KOPT-K1 (cell line): ENCODE data around the gene TVP23C.
"Not testable (repeated sequence)": the region's sequence is repeated elsewhere in the genome, so short reads cannot be mapped to it uniquely, and the experiment has no call there.

ENCODE experiments used
- H3K27ac ChIP-seq: fragments of 200-600 bp; sonication (generic); 2 replicates; pipeline ENCODE4 v1.5.1; 2016; ENCODE audit warnings: antibody characterized with exemption, mild to moderate bottlenecking, low read depth, low read length; ENCODE audit not compliant: poor library complexity, severe bottlenecking
- H3K36me3 ChIP-seq: fragments of 200-600 bp; sonication (generic); 2 replicates; pipeline ENCODE4 v1.5.1; 2017; ENCODE audit warnings: antibody characterized with exemption, mild to moderate bottlenecking, low read length, moderate library complexity; ENCODE audit not compliant: insufficient read depth
- H3K9me3 ChIP-seq: fragments of 200-600 bp; sonication (generic); 2 replicates; pipeline ENCODE4 v1.5.1; 2017; ENCODE audit warnings: antibody characterized with exemption, low read length, mild to moderate bottlenecking; ENCODE audit not compliant: insufficient read depth, poor library complexity, severe bottlenecking

The TVP23C gene

DNA sequence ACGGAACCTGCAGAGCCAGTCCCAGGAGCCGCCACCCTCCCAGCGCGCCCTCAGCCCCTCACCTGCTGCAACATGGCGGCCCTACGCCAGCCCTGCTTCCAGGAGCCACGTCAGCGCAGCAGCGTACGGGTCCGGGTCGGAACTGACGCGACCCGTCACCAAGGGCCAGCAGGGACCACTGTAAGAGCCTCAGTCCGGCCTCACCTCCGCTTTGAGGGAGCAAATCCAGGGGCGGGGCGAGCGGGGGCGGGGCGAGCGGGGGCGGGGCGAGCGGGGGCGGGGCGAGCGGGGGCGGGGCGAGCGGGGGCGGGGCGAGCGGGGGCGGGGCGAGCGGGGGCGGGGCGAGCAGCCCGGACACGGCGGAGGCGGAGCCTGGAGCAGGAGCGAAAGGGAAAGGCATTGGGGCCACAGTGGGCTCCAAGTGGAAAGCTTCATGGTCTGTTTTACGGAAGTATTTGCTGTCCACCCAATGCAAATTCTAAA, at the start of gene TVP23C:
Gene TVP23C, minus strand, starts transcription at position 109 of the 483 bp plus-strand sequence. Its CDS starts 35 bp downstream, at position 74.
- H3K27ac ChIP-seq: peak within 1 kb of the TSS; percentile 63
- H3K9me3 ChIP-seq, H3K36me3 ChIP-seq: not testable (repeated sequence)

DNA sequence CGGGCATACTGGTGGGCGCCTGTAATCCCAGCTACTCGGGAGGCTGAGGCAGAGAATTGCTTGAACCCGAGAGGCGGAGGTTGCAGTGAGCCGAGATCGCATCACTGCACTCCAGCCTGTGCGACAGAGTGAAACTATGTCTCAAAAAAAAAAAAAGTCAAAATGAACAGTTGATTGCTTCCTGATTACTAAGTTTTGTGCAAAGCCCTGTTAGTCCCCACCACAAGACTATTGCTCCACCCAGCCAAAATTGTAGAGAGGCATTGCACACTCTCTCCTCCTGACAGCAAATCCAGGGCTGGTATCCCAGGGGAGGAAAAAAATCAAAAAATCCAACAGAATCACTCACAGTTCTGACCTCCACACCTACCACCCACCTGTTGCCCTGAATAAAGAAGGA, 29.7 kb upstream of the TVP23C start:
- not testable (repeated sequence) for H3K36me3 ChIP-seq, H3K9me3 ChIP-seq, H3K27ac ChIP-seq

DNA sequence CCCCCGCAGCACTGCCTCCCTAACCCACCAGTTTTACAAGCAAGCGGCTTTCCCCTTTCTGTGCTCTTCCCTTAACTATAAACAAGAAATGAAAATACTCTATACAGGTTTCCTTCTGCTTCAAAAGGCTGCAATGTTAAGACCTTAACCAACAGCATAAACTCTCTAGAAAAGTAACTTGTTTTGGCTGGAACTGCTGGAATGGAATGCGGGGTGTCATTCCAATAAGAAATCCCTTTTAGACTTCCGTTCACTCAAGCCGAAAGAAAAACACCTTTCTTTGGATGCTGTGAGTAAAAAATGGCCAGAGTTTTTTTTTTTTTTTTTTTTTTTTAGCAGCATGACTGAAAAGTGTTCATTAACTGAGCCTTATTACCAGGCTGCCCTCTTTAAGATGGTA, 28.7 kb upstream of the TVP23C start:
- H3K36me3 ChIP-seq, H3K9me3 ChIP-seq: not testable (repeated sequence)
- H3K27ac ChIP-seq: peak overlapping the region; percentile 72

DNA sequence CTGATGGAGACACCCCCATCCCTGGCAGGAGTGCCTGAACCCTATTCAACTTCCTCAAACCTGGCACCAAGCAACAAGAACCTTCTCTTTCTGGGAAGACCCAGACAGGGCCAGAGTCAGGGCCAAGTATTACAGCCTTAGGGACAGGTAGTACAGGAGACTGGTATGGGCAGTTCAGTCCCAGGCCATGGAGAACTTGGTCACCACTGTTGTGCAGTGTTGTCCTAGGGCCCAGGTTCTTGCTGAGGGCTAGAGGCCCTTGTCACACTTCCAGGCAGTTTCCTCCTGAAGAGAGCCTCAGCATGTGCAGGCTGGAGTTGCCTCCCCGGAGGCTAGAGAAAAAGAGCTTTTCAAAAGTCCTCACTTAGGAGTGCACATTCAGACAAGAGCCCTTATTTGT, 27.6 kb upstream of the TVP23C start:
- not testable (repeated sequence) for H3K9me3 ChIP-seq, H3K36me3 ChIP-seq
- peak overlapping the region; percentile 72 for H3K27ac ChIP-seq

DNA sequence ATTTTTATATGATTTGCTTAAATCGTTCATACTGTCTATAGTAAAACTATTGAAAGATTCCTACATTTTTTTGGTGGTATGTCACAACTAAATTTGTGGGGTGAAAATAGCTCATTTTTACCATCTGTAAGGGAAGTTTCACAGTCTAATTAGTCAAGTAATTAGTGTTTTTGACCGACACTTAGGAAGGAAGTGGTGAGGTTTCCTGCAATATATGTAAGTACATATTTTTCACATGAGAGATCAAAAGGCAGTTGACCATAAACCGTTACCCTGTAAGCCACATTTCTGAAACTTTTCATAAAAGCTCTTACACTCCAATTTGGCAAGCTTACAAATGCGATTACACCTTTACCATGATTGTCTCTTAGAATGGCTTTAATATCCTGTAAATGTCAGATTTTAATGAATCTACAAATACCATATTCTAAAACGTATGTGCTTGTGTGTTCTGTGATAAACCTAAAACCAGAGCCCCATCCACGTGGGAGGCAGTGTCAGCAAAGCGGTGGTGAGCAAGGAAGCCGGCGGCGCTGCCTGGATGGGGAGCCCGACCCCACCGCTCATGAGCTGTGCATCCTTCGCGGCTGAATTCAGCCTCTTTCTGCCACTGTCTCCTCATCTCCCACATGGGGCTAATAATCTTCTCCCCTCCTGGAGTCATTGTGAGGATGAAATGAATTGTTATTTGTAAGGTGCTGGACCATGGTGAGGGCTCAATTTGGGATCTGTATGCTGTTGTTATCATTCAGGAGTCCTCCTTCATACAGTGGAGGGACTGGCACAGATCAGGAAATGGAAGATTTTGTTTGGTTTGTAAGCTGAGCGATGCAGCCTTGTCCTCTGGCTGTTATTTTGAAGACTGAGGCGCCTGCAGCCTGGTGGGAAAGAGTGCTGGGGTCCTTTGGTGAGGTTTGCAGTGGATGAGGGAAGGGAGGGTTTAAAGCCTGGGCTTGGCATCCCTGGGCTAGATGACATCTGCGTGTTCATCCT, 26.6 kb upstream of the TVP23C start:
- not testable (repeated sequence) for H3K9me3 ChIP-seq, H3K36me3 ChIP-seq
- H3K27ac ChIP-seq: peak overlapping the region; percentile 72

DNA sequence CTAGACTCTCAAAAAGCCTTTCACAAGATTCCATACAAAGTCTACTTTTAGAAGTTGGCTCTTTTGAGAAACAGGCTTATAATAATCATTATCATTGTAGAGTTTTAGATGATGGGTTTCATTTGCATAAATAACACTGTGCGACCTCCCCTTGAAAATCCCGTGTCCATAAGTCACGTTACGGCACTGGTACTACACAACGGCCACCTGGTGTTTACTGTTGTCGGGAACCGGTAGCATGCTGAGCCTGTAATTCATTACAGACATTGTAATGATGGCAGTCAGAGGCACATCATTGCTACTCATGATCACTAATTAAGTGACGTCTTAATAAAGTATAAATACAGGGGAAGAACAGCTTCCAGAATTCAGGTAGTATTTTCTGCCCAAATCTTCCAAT, 24.7 kb upstream of the TVP23C start:
- H3K27ac ChIP-seq: peak overlapping the region; percentile 72
- H3K9me3 ChIP-seq, H3K36me3 ChIP-seq: not testable (repeated sequence)

DNA sequence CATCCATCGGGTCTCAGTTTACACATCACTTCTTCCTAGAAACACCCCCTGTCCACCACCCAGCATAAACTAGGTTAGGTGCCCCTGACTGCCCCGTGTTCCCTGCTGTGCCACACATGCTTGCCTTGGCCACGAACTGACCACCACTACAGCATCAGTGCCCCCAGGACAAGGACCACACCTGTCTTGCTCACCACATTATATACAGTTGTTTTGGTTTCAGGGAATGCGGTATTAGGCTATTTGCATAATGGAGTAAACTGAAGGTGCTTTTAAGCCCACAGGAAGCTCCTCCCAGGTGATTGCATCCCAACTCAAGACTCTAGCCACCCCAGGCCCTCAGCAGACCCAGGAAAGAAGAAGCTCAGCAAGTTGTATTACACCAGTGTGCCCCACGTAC, 20.0 kb upstream of the TVP23C start:
- not testable (repeated sequence) for H3K36me3 ChIP-seq, H3K27ac ChIP-seq, H3K9me3 ChIP-seq

DNA sequence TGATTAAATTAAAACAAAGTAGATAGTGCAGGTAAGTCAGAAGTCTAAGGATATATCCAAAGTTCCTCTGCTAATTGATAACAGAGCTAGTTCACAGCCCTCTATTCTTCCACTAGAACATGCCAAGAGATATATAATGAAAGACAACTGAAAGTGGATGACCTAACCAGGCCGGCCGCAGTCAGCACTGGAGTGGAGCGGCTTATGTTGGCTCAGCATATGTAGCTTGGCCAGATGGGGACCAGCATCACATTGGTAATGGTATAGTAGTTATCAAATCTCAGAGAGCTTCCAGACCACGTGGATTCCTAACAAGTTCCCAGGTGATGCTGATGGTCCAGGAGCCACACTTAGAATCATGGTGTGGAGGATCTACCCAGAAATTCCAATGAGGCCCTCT, 18.2 kb upstream of the TVP23C start:
- not testable (repeated sequence) for H3K9me3 ChIP-seq, H3K36me3 ChIP-seq, H3K27ac ChIP-seq

DNA sequence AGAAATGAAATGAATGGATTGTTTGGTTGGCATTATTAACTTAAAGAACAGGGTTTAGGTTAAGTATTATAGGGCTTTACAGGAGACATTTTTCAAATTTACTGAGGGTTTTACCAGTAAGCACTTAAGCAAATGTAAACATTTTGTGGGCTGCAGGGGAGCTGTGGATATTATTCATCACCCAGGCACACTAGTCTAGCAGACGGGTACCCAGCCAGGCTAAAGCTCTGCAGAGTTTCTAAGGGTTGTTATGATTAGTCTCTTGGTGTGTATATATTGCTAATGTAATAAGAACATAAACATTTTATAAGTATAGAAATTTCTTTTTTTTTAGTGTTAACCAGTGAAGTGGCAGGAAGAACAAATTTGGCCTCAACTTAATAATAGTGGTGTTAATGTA, 13.6 kb upstream of the TVP23C start:
- not testable (repeated sequence) for H3K9me3 ChIP-seq, H3K27ac ChIP-seq, H3K36me3 ChIP-seq

DNA sequence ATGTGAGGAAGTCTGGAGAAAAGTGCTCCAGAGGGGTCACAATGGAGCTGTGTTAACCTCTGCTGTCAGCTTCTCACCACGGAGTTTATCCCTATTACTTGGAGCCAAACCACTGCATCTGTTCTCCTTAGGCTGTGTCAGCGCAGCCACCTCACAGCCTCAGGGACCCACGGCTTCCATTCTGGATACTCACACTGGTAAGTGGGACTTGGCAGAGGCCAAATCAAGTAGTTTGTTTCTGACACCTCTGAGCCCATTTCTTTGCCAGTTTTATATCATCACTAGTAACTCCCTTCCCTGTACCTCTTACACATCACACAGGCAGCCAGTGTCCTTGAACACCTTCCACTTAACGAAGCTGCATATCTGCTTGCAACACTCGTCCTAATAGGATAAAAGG, 11.4 kb upstream of the TVP23C start:
- H3K9me3 ChIP-seq, H3K36me3 ChIP-seq, H3K27ac ChIP-seq: not testable (repeated sequence)

DNA sequence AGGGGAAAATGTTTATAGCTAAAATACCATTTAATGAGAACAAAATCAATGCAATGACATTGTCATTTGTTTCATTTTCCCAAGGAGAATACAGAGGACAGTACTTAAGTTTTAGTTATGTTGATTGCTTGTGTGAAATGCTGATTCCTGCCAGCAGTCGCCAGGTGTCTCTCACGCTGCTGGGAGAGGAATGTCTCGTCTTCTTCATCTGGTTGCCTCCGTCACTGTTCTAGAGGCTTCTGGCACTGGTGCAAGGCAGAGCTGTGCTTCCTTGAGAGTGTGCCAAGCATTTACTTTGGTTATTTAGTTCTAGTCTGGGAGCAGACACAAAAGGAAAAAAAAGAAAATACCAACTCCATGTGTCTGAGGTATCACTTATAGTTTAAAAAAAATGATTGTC, 10.6 kb upstream of the TVP23C start:
- not testable (repeated sequence) for H3K36me3 ChIP-seq

DNA sequence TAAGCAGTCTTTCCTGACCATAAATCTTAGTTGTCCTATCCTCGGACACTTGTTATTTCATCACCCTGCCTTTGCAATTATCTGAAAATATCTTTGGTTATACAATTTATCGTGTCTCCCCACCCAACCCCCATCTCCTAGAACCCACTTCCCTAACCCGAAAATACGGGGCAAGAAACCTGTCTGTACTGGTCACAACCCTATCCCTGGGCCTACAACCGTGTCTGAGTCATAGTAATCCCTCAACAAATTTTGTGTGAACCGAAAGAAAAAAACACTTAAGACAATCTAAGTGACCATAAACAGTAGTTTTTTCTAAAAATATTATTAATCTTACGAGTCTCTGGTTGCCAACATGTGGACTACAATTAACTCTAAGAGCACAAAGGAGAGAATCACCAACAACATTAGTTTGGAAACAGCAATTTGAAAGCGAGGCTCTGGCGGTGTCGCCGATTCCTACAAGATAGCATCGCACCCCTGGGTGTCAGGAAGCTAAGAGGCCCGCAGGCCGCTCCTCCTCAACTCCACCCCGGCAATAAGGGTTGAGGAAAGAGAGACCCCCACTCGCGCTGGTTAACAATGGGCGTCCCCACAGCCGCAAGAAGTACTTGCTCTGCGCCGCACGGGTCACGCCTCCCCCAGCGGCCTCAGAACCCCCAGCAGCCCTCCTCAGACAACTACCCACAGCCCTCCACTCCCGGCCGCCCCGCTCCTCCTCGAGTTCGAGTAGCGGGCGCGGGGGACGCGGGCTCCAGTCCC, 489 bp downstream of the TVP23C start:
- not testable (repeated sequence) for H3K36me3 ChIP-seq, H3K9me3 ChIP-seq
- H3K27ac ChIP-seq: peak overlapping the region; percentile 63

More for the DNA sequence above, 10.6 kb upstream of the TVP23C start:
- H3K27ac ChIP-seq, H3K9me3 ChIP-seq: not testable (repeated sequence)

DNA sequence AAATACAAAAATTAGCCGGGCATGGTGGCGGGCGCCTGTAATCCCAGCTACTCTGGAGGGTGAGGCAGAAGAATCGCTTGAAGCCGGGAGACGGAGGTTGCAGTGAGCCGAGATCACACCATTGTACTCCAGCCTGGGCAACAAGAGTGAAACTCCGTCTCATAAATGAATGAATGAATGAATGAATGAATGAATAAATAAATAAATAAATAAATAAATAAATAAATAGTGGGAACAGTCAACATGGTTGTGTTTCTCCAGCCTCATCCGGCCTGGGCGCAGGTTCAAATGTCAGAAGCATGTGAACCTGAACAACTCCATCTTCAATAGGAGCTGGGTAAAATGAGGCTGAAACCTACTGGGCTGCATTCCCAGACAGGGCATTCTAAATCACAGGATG, 1.8 kb downstream of the TVP23C start:
- H3K27ac ChIP-seq, H3K9me3 ChIP-seq, H3K36me3 ChIP-seq: not testable (repeated sequence)

DNA sequence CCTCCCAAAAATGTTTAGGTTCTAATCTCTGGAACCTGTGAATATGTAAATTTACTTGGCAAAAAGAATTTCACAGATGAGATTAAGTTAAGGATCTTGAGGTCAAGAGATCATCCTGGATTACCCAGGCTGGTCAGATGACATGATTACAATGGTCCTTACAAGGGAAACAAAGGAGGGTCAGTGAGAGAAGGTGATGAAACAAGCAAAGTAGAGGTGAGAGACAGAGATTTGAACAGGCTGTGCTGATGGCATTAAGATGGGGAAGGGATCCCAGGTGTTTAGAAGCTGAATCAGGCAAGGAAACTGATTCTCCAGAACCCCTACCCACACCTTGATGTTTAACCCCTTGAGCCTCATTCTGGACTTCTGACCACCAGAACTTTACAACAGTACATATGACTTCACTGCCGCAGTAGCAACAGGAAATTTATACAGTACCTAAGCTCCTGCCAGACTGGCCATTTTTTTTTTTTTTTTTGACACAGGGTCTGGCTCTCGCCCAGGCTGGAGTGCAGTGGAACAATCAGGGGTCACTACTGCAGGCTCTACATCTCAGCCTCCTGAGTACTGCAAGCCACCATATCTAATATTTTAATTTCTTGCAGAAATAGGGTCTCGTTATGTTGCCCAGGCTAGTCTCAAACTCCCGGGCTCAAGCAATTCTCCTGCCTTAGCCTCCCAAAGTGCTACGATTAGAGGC, 4.7 kb downstream of the TVP23C start:
- H3K36me3 ChIP-seq, H3K27ac ChIP-seq, H3K9me3 ChIP-seq: not testable (repeated sequence)

DNA sequence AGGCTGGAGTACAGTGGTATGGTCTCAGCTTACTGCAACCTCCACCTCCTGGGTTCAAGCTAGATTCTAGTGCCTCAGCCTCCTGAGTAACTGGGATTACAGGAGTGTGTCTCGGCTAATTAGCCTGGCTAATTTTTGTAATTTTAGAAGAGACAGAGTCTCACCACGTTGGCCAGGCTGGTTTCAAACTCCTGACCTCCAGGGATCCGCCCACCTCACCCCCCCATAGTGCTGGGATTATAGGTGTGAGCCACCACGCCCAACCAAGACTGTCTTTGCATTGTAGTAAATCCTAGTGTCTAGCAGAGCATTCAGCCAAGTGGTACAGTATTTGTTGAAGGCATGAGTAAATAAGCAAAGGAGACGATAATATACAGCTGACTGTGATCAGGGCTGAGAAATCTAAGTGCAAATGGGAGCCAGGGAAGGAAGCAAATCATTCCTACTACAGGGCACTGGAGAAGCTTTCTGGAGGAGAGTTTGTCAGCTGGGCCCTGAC, 5.9 kb downstream of the TVP23C start:
- H3K9me3 ChIP-seq, H3K27ac ChIP-seq, H3K36me3 ChIP-seq: not testable (repeated sequence)
